Duodenal mucosa (tissue), 2 donors: Measurements from ENCODE around the gene APOL2.
A peak's percentile ranks its signal among the peaks of the same experiment; 100 is the strongest.

Experiments
- H3K27ac ChIP-seq: one replicate; pipeline ENCODE4 v1.7.0; 2013; ENCODE audit warnings: low read depth, low read length
- H3K27me3 ChIP-seq, 2 donors: one replicate each; pipeline ENCODE4 v1.7.0; 2013; ENCODE audit warnings: low read length in 2 of 2, control low read depth in 1 of 2; ENCODE audit not compliant: insufficient read depth in 2 of 2, control insufficient read depth in 1 of 2
- H3K36me3 ChIP-seq, 2 donors: one replicate each; pipeline ENCODE4 v1.7.0; 2013; ENCODE audit warnings: low read length in 2 of 2, control low read depth in 1 of 2; ENCODE audit not compliant: insufficient read depth in 2 of 2, control insufficient read depth in 1 of 2
- H3K4me1 ChIP-seq, 2 donors: one replicate each; pipeline ENCODE4 v1.7.0; 2013; ENCODE audit warnings: low read length in 2 of 2, control low read depth in 1 of 2; ENCODE audit not compliant: insufficient read depth in 2 of 2, control insufficient read depth in 1 of 2
- H3K4me3 ChIP-seq, 2 donors: one replicate each; pipeline ENCODE4 v1.7.0; 2013; ENCODE audit warnings: low read length in 2 of 2, low read depth in 1 of 2
- H3K9ac ChIP-seq, 2 donors: one replicate each; pipeline ENCODE4 v1.7.0; 2013; ENCODE audit warnings: low read length in 2 of 2, low read depth in 1 of 2
- H3K9me3 ChIP-seq, 2 donors: one replicate each; pipeline ENCODE4 v1.7.0; 2013; ENCODE audit warnings: low read length in 2 of 2, control low read depth in 1 of 2; ENCODE audit not compliant: control insufficient read depth in 1 of 2

Gene APOL2

DNA sequence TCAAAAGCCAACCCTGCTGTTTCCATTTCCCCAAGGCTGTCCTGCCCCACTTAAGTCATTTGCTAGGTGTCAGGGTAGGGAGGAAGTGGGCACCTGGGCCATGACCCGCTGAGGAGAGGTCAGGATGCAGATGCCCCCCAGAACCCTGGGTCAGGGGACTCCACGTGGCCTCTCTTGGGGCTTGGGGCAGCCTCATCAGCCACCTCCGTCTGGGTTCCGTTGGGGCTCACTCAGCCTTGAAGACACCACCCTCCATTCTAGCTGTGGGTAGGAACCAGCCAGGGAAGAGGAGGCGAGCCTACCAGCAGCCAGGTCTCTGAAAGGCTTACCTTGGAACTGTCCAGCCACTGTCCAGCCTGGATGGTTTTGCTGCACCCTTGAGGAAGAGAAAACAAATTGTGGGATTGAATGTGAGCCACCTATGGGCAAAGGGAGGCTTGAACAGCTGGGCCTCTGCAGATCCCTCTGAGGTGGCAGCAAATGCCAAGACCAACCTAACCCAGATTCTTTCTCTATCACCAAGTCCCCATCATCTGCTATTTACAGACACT, 40.3 kb downstream of the APOL2 start:
- Histone ChIP-seq H3K27ac (no peak overlapping the region), H3K27me3 (no peaks in the 10 kb centered on the region), H3K4me3 (no peak overlapping the region), H3K9me3 (no peaks in the 10 kb centered on the region), H3K4me1 (peaks cover 29 to 33% of the 10 kb centered on the region in 2 donors), H3K9ac (no peak overlapping the region), H3K36me3 (peaks cover 0 to 3% of the 10 kb centered on the region in 2 donors)

DNA sequence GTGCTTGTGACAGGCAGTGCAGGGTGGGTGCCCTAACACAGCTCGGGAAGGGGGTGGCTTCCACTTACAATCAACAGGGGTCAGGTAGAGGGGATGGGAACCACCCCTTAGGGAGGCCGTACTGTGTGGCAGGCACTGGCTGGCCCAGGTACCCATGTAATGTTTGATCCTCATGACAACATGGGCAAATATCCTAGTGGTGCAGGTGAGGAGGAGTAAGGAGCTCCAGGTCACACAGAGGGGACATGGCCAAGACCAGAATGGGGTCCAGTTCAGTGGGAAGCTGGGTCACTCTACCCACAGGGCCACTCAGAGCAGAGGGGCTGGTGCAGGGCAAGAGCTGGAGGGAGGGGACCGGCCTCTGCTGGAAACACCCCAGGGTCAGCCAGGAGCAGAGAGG, 40.8 kb downstream of the APOL2 start:
- H3K4me1 ChIP-seq, result peaks cover 23 to 28% of the 10 kb centered on the region in 2 donors

DNA sequence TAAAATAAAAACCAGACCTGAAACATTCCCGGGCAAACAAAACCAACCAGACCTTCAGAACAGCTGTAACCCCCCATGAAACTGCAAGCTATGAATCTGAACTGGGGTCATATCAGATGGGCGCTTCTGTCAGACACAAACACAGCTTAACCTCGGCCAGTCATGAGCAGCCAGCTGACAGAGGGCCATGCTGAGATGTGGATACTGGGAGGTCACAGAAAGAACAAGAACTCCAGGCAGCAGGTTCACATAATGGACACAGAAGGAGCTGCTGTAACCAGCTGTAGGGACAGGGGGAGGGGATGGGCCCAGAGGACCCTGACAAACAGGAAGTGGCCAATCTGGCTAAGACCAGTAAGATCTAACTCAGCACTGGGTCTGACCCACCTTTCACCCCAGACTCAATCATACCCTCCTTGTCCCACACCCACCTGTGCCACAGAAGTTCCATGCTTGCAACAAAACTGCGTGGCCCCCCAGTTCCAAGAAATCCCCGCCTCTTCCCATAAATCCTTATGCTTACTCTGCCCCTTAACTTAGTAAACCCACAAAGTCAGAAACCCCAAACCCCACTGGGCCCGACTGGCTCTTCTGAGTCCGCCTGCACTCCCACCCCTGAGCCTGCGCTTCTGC, 41.7 kb downstream of the APOL2 start:
- Histone ChIP-seq H3K9me3 (no peaks in the 10 kb centered on the region), H3K4me1 (peaks cover 21 to 22% of the 10 kb centered on the region in 2 donors), H3K9ac (no peak overlapping the region), H3K4me3 (no peak overlapping the region), H3K36me3 (peaks cover 0 to 3% of the 10 kb centered on the region in 2 donors), H3K27me3 (no peaks in the 10 kb centered on the region), H3K27ac (peak overlapping the region; percentile 16)

More for the DNA sequence above, 40.8 kb downstream of the APOL2 start:
- H3K9ac ChIP-seq, result no peak overlapping the region
- peaks cover 0 to 3% of the 10 kb centered on the region in 2 donors for H3K36me3 ChIP-seq
- H3K27me3 ChIP-seq, result no peaks in the 10 kb centered on the region
- H3K9me3 ChIP-seq, result no peaks in the 10 kb centered on the region
- no peak overlapping the region for H3K27ac ChIP-seq
- H3K4me3 ChIP-seq, result no peak overlapping the region

DNA sequence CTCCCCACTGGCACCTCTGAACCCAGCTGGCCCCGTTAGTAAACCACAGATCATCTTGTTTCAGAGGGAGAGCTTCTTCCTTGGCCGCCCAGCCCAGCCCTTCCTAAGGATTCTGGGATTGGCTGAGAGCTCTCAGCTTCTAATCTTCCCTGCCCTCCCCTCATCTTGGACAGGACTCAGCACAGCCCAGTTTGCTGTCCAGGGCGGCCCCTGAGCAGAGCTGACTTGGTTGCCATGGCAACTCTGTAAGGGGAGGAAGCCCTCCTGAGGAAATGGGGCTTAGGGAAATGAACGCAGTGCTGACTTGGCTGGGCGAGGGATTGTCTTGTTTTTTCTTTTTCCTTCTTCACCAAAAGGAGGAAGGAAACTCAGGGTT, 42.3 kb downstream of the APOL2 start:
- H3K4me3 ChIP-seq, result no peak overlapping the region
- H3K36me3 ChIP-seq, result peaks cover 0 to 3% of the 10 kb centered on the region in 2 donors
- no peak overlapping the region for H3K9ac ChIP-seq
- no peaks in the 10 kb centered on the region for H3K27me3 ChIP-seq
- peaks cover 21 to 22% of the 10 kb centered on the region in 2 donors for H3K4me1 ChIP-seq
- H3K27ac ChIP-seq, result no peak overlapping the region
- no peaks in the 10 kb centered on the region for H3K9me3 ChIP-seq

DNA sequence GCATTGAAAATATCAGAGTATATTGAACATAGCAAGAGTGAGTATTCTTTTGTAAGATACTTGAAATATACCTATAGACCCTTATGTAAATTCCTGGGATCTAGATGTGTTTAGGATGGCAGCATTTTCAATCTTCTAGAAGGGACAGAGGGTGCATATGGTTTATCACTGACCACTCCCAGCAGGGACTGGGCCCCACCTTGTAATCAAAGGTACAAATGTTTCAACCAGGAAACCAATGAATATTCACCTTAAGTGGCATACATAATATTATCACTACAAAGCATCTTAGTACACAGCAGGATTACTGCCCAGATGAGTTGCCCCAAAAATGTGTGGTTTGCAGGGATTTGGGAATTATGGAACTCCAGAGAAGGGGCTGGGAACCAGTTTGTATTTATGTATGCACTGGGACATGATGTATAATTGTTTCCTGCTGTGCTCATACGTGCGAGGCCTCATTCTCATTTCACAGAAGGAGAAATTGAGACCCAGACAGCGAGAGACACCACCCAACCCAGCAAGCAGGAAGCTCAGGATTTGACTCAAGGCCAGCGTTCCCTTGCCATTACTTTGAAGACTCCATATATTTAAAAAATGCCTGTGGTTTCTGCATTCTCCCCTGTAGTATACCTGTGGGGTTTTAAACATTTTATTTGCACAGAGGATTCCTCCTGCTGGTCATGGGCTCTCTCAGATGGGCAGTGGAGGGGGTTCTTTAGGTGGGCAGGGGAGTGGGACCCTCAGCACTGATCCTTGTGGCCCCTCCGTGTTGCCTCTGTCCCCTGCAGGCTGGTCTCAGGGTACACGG, 42.9 kb downstream of the APOL2 start:
- peaks cover 19 to 22% of the 10 kb centered on the region in 2 donors for H3K4me1 ChIP-seq
- H3K4me3 ChIP-seq, result no peak overlapping the region
- peaks cover 0 to 3% of the 10 kb centered on the region in 2 donors for H3K36me3 ChIP-seq
- H3K9me3 ChIP-seq, result no peaks in the 10 kb centered on the region
- H3K27ac ChIP-seq, result no peak overlapping the region
- no peak overlapping the region for H3K9ac ChIP-seq
- no peaks in the 10 kb centered on the region for H3K27me3 ChIP-seq

DNA sequence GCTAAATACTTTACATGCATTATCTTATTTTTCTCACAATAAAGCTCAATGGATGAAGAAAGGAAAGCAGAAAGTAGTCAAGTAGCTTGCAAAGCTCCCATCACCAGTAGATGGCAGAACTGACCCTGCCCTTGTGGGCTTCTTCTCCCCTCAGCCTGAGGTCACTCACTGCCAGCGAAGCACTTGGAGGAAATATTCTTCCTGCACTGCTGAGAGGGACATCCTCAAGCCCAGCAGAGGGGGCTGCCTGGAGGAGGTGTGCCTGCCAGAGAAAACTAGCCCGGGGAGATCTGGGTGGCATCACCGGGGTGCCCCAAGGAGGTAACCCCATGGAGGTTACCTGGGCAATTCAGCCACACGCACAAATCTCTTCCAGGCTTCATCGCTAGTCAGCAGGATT, 44.4 kb downstream of the APOL2 start:
- Histone ChIP-seq H3K9me3 (no peaks in the 10 kb centered on the region), H3K4me3 (no peak overlapping the region), H3K9ac (no peak overlapping the region), H3K4me1 (peaks cover 17 to 22% of the 10 kb centered on the region in 2 donors), H3K27me3 (no peaks in the 10 kb centered on the region), H3K36me3 (peaks cover 0 to 3% of the 10 kb centered on the region in 2 donors), H3K27ac (no peak overlapping the region)

DNA sequence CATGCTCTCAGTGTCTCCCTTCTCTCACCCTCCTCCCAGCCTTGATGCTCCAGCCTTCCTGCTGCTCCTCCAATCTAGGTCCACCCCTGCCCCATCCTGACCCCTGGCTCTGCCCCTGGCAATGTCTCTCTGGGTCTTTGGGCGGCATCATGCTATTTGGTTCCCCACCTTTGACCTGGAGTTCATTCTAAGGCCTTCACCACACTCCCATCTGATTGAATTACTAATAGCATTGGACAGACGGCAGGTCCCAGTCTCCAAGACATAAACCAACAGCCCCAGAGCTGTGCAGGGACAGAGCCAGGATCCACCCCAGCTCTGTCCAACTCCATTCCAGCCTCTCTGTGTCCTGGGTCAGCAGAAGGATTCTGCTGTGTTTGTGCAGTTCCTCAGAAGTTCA, 44.9 kb downstream of the APOL2 start:
- Histone ChIP-seq H3K9me3 (no peaks in the 10 kb centered on the region), H3K4me1 (peaks cover 17 to 22% of the 10 kb centered on the region in 2 donors), H3K27ac (no peak overlapping the region), H3K9ac (no peak overlapping the region), H3K36me3 (peaks cover 0 to 3% of the 10 kb centered on the region in 2 donors), H3K4me3 (no peak overlapping the region), H3K27me3 (no peaks in the 10 kb centered on the region)

DNA sequence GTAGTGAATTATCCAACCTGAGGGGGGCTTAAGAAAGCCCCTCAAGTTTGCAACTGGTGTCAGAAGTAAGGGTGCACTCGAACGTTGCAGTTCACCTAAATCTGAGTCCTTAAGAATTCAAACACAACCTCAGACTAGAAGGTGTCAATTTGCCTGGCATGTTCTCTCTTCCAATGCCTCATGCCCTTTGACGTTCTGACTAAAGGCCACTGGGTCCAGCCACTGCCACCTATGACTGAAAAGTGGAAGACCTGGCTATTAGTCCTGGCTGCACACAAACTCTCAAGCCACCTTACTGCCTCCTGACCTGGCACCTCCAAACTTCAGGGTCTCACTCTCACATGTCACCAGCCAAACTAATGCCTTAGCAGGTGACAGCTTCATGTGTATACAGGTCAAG, 45.8 kb downstream of the APOL2 start:
- peaks cover 17 to 20% of the 10 kb centered on the region in 2 donors for H3K4me1 ChIP-seq
- no peaks in the 10 kb centered on the region for H3K27me3 ChIP-seq
- H3K27ac ChIP-seq, result no peak overlapping the region
- H3K9me3 ChIP-seq, result no peaks in the 10 kb centered on the region
- no peak overlapping the region for H3K4me3 ChIP-seq
- peaks cover 0 to 3% of the 10 kb centered on the region in 2 donors for H3K36me3 ChIP-seq
- H3K9ac ChIP-seq, result no peak overlapping the region

DNA sequence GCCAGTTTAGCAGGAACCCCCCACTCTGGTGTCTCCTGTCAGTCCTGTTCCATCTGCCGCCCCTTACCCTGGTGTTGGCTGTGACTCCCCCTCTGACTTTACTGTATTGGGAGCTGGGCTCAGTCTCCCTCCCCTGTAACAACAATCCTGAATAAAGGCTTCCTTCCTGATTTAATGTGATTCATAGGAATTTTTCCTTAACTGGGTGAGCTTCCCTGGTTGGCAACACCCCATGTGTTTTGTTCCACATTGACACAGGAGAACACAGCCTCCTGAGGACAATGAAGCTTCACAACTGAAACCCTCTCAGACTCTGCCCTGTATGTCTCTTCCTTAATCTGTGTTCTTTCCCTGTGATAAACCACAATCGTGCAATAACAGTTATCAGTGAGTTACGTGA, 46.2 kb downstream of the APOL2 start:
- Histone ChIP-seq H3K36me3 (peaks cover 0 to 3% of the 10 kb centered on the region in 2 donors), H3K9ac (no peak overlapping the region), H3K27ac (no peak overlapping the region), H3K4me3 (no peak overlapping the region), H3K4me1 (peaks cover 17% of the 10 kb centered on the region in 2 donors), H3K27me3 (no peaks in the 10 kb centered on the region), H3K9me3 (no peaks in the 10 kb centered on the region)

DNA sequence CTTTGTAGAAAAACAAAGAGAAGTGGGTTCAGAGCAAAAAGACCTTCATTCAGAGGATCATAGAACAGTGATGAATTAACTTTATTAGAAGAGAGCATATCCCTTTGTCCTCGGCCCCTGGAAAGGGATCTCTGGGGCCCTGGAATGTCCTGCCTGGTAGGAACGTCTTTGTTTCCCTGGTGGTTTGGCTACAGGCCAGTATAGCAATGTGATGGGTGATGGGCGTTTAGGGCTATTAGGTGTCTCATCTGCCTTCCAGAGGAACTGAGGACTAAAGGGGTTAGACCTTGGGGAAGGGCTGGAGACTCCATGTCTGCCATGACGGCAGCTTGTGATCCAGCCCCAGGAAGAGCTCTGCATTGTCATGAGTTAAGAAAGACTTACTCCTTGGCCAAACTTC, 46.8 kb downstream of the APOL2 start:
- Histone ChIP-seq H3K36me3 (peaks cover 0 to 3% of the 10 kb centered on the region in 2 donors), H3K27ac (no peak overlapping the region), H3K9me3 (no peaks in the 10 kb centered on the region), H3K9ac (no peak overlapping the region), H3K4me1 (peaks cover 11% of the 10 kb centered on the region in 2 donors), H3K27me3 (no peaks in the 10 kb centered on the region), H3K4me3 (no peak overlapping the region)
